Mesodermal cell (in vitro differentiated cells): Measurements from ENCODE around the gene OR8G1.
"Not testable (repeated sequence)": the region's sequence is repeated elsewhere in the genome, so short reads cannot be mapped to it uniquely, and the experiment has no call there.

Experiments used
- H3K27ac ChIP-seq: 2 replicates; pipeline ENCODE4 v1.7.0; 2013; ENCODE audit warnings: mild to moderate bottlenecking, low read depth, low read length, moderate library complexity; ENCODE audit not compliant: severe bottlenecking
- H3K36me3 ChIP-seq: 2 replicates; pipeline ENCODE4 v1.7.1; 2013; ENCODE audit warnings: mild to moderate bottlenecking, low read length, moderate library complexity; ENCODE audit not compliant: control insufficient read depth, insufficient read depth
- H3K4me1 ChIP-seq: one replicate; pipeline ENCODE4 v1.7.1; 2013; ENCODE audit warnings: mild to moderate bottlenecking, low read length; ENCODE audit not compliant: insufficient read depth, control insufficient read depth, poor library complexity, severe bottlenecking
- H3K4me3 ChIP-seq: 2 replicates; pipeline ENCODE4 v1.7.0; 2013; ENCODE audit warnings: low read length, control low read depth, mild to moderate bottlenecking; ENCODE audit not compliant: insufficient read depth, poor library complexity, severe bottlenecking; ENCODE audit errors: extremely low read depth
- H3K9me3 ChIP-seq: 2 replicates; pipeline ENCODE4 v1.7.1; 2013; ENCODE audit warnings: mild to moderate bottlenecking, low read length, moderate library complexity; ENCODE audit not compliant: control insufficient read depth
- WGBS, 2 experiments: methylation state at CpG; one replicate each; pipeline ENCODE4 v1.1.5; 2013; ENCODE audit warnings: missing lambda C conversion rate in 2 of 2; ENCODE audit not compliant: insufficient coverage in 2 of 2; 5-methylcytosine and 5-hydroxymethylcytosine counted together

OR8G1 gene

DNA sequence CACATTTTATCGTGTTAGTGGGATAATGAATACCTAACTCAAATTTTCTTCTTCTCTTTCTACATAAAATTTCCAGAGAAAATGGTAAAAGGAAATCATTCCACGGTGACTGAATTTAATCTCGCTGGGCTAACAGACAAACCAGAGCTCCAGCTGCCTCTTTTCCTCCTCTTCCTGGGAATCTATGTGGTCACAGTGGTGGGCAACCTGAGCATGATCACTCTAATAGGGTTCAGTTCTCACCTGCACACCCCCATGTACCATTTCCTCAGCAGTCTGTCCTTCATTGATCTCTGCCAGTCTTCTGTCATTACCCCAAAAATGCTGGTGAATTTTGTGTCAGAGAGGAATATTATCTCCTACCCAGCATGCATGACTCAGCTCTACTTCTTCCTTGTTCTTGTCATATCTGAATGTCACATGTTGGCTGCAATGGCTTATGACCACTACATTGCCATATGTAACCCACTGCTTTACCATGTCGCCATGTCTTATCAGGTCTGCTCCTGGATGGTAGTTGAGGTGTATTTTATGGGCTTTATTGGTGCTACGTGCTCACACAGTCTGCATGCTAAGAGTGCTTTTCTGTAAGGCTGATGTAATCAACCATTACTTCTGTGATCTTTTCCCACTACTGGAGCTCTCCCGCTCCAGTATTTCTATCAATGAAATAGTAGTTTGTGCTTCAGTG, 33.6 kb upstream of the OR8G1 start:
- H3K36me3 ChIP-seq = no peaks in the 10 kb centered on the region
- H3K9me3 ChIP-seq = no peaks in the 10 kb centered on the region
- no peaks in the 10 kb centered on the region for H3K4me1 ChIP-seq
- H3K27ac ChIP-seq = no peak overlapping the region
- WGBS, 2 experiments = 86 to 100% methylated on average over 1 to 2 of the region's 6 CpGs
- no peak overlapping the region for H3K4me3 ChIP-seq

DNA sequence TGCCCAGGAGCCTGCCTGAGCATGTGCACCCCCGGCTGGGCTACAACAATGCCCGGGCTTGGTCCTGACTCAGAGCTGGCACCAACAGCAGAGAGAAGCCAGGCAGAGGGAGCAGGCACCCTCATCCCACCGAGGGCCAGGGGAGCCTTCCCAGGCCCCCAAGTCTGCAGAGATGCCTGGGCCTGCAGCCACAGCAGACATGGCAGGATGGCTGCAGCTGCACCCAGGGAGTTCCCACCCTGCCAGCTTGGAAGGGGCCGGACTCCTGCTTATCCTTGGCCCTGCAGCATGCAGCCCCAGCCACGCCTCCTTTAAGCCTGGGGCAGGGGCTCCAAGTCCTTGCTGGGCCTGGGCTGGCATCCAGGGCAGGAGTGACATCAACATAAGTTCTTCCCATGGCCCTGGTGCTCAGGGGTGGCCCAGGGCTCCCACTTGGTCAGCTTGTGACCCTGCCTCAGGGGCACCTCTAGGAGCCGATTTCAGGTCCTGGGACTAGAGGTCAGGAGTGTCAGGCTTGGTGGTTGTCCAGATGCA, 31.0 kb upstream of the OR8G1 start:
- Histone ChIP-seq H3K27ac (no peak overlapping the region), H3K4me3 (no peak overlapping the region), H3K9me3 (no peaks in the 10 kb centered on the region), H3K4me1 (no peaks in the 10 kb centered on the region), H3K36me3 (no peaks in the 10 kb centered on the region)
- WGBS, 2 experiments = 96% methylated on average over 4 to 5 of the region's 6 CpGs

DNA sequence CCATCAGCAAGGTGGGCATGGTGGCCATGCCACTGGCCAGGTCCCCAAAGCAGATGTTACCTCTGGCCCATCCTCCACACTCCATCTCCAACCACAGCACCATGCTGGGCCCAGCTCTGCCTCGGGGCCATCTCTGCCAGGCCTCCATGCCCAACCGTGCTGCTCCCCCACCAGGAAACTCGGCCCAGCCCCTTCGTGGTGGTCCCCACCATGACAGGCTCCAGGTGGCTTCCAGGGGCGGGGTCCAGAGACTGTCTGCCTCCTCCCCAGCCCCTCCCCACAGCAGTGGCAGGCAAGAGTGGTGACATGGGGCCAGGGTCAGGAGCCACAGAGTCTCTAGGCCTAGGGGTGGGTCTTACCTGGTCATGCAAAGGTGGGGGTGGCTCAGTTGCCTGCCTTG, 30.5 kb upstream of the OR8G1 start:
- Histone ChIP-seq H3K4me1 (no peaks in the 10 kb centered on the region), H3K27ac (no peak overlapping the region), H3K4me3 (no peak overlapping the region), H3K36me3 (no peaks in the 10 kb centered on the region), H3K9me3 (no peaks in the 10 kb centered on the region)
- 89 to 95% methylated on average over 3 to 4 of the region's 5 CpGs for WGBS, 2 experiments

- H3K4me3 ChIP-seq = no peak overlapping the region
- no peaks in the 10 kb centered on the region for H3K36me3 ChIP-seq
- H3K9me3 ChIP-seq = no peaks in the 10 kb centered on the region
- H3K4me1 ChIP-seq = no peaks in the 10 kb centered on the region
- H3K27ac ChIP-seq = no peak overlapping the region
These were observed 29.6 kb upstream of the OR8G1 start for GRCh38 chr11:124211321-124211720.

DNA sequence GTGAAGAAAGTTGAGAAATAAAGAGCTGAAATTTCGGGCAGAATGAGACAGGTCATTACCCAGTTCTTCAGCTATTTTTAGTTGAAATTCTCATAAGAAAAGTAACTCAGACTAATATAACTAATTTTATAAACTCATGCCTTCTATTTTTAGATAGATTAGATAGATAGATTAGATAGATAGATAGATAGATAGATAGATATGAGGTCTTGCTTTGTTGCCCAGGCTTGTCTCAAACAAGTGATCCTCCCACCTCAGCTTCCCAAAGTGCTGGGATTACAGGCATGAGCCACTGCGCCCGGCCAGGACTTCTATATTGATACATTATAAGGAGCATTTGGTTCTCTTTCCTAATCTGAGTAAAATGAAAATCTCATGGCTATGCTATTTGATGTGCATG, 26.9 kb upstream of the OR8G1 start:
- Histone ChIP-seq H3K36me3 (no peaks in the 10 kb centered on the region), H3K4me1 (no peaks in the 10 kb centered on the region), H3K9me3 (no peaks in the 10 kb centered on the region), H3K4me3 (no peak overlapping the region), H3K27ac (no peak overlapping the region)
- no CpG with 5 or more reads among the region's 3 CpGs for WGBS, 2 experiments

GRCh38 chr11:124219126-124219525, 21.8 kb upstream of the OR8G1 start:
- no peak overlapping the region for H3K4me3 ChIP-seq
- H3K27ac ChIP-seq = no peak overlapping the region

GRCh38 chr11:124222407-124222806, 18.5 kb upstream of the OR8G1 start:
- no peaks in the 10 kb centered on the region for H3K36me3 ChIP-seq
- H3K4me3 ChIP-seq = no peak overlapping the region
- 100% methylated on average over 1 of the region's 2 CpGs for WGBS, 2 experiments
- H3K27ac ChIP-seq = no peak overlapping the region
- H3K4me1 ChIP-seq = no peaks in the 10 kb centered on the region
- H3K9me3 ChIP-seq = no peaks in the 10 kb centered on the region

More at GRCh38 chr11:124219126-124219525, 21.8 kb upstream of the OR8G1 start:
- Histone ChIP-seq H3K36me3 (no peaks in the 10 kb centered on the region), H3K4me1 (no peaks in the 10 kb centered on the region), H3K9me3 (no peaks in the 10 kb centered on the region)

GRCh38 chr11:124224618-124225423, 16.1 kb upstream of the OR8G1 start:
- H3K4me3 ChIP-seq, H3K9me3 ChIP-seq: not testable (repeated sequence)
- WGBS, 2 experiments = 76 to 83% methylated on average over 5 to 6 of the region's 9 CpGs

GRCh38 chr11:124225471-124225870, 15.4 kb upstream of the OR8G1 start:
- Histone ChIP-seq H3K4me1 (no peaks in the 10 kb centered on the region), H3K27ac (no peak overlapping the region), H3K36me3 (no peaks in the 10 kb centered on the region), H3K4me3 (no peak overlapping the region), H3K9me3 (no peaks in the 10 kb centered on the region)
- WGBS, 2 experiments = no CpG with 5 or more reads among the region's 1 CpG

More at GRCh38 chr11:124224618-124225423, 16.1 kb upstream of the OR8G1 start:
- H3K36me3 ChIP-seq, H3K27ac ChIP-seq, H3K4me1 ChIP-seq: not testable (repeated sequence)

- Histone ChIP-seq H3K9me3 (no peaks in the 10 kb centered on the region), H3K27ac (no peak overlapping the region), H3K4me1 (no peaks in the 10 kb centered on the region), H3K4me3 (no peak overlapping the region), H3K36me3 (no peaks in the 10 kb centered on the region)
- no CpG with 5 or more reads among the region's 1 CpG for WGBS, 2 experiments
These were observed 7.5 kb upstream of the OR8G1 start for GRCh38 chr11:124233376-124233775.

- H3K9me3 ChIP-seq = no peaks in the 10 kb centered on the region
- H3K36me3 ChIP-seq = no peaks in the 10 kb centered on the region
- H3K4me1 ChIP-seq = no peaks in the 10 kb centered on the region
- no peak overlapping the region for H3K4me3 ChIP-seq
- 100% methylated on average over 1 of the region's 5 CpGs for WGBS, 2 experiments
- no peak overlapping the region for H3K27ac ChIP-seq
These were observed 2.4 kb upstream of the OR8G1 start for GRCh38 chr11:124238512-124238911.
